H1 (cell line): ENCODE results near the gene GCLC. TPM values are rescaled to one million over a fixed set of nuclear protein-coding genes. Genes with fewer than 3 reads are reported as not detected.

ENCODE experiments used
- CTCF ChIA-PET: fragments of 300-600 bp; sonication (Branson Sonifier 250); formaldehyde crosslinking; loops from one replicate; lab custom pipeline; 2021; ENCODE audit not compliant: partially characterized antibody; lab: Charles Lee
- POLR2A ChIA-PET: fragments of 300-600 bp; sonication (Branson Sonifier 250); formaldehyde crosslinking; loops from one replicate; lab custom pipeline; 2021; ENCODE audit warnings: inconsistent platforms; ENCODE audit not compliant: partially characterized antibody; lab: Charles Lee
- DNase-seq, 2 experiments: peaks; one replicate each; pipeline versions ENCODE4 v3.0.0 to v3.0.0-alpha.2; 2010 to 2022; ENCODE audit warnings: low spot score in 2 of 2, low read depth in 1 of 2, mixed read lengths in 1 of 2
- FAIRE-seq: peaks from 2 replicates; lab custom pipeline; 2011; peaks lifted over from hg19 to GRCh38; lab: Jason Lieb, UNC
- H2AFZ ChIP-seq: 2 replicates; pipeline ENCODE4 v1.8.1; 2012; ENCODE audit warnings: low read length, inconsistent platforms
- H2AK5ac ChIP-seq: 2 replicates; pipeline ENCODE4 v1.6.1; 2013; ENCODE audit warnings: low read depth, low read length
- H2BK120ac ChIP-seq: replicated peaks from 2 replicates; pipeline ENCODE3; 2013; ENCODE audit warnings: low read depth, low read length, inconsistent platforms
- H2BK12ac ChIP-seq: 2 replicates; pipeline ENCODE4 v1.6.1; 2013; ENCODE audit warnings: low read depth, low read length
- H2BK15ac ChIP-seq: 2 replicates; pipeline ENCODE4 v1.6.1; 2013; ENCODE audit warnings: low read length
- H2BK20ac ChIP-seq: 2 replicates; pipeline ENCODE4 v1.6.1; 2013; ENCODE audit warnings: low read length
- H2BK5ac ChIP-seq: 2 replicates; pipeline ENCODE4 v1.6.1; 2013; ENCODE audit warnings: low read depth, low read length
- H3K14ac ChIP-seq: 2 replicates; pipeline ENCODE4 v1.6.1; 2013; ENCODE audit warnings: inconsistent platforms; ENCODE audit not compliant: insufficient read length
- H3K18ac ChIP-seq: 2 replicates; pipeline ENCODE4 v1.6.1; 2013; ENCODE audit warnings: low read length; ENCODE audit errors: extremely low read depth
- H3K23ac ChIP-seq: 2 replicates; pipeline ENCODE4 v1.6.1; 2013; ENCODE audit warnings: inconsistent platforms; ENCODE audit not compliant: insufficient read length
- H3K23me2 ChIP-seq: 2 replicates; pipeline ENCODE4 v1.6.1; 2013; ENCODE audit warnings: low read depth, low read length
- H3K27ac ChIP-seq: 2 replicates; pipeline ENCODE4 v1.6.1; 2011; ENCODE audit warnings: low read depth, low read length, inconsistent platforms
- H3K27me3 ChIP-seq, 4 experiments: replicated peaks in 1 of 4; 1 replicate in 1 of 4; 2 replicates in 3 of 4; pipeline versions ENCODE4 v1.6.1 to v1.8.1; 2011 to 2013; ENCODE audit warnings: low read length in 3 of 4, mild to moderate bottlenecking in 3 of 4, inconsistent platforms in 2 of 4, mixed read lengths in 2 of 4, moderate library complexity in 1 of 4; ENCODE audit not compliant: control insufficient read depth in 3 of 4, insufficient read depth in 3 of 4; ENCODE audit errors: extremely low read depth in 1 of 4
- H3K36me3 ChIP-seq, 4 experiments: 2 replicates each; pipeline versions ENCODE4 v1.6.1 to v1.8.1; 2011 to 2013; ENCODE audit warnings: mild to moderate bottlenecking in 4 of 4, low read length in 3 of 4, moderate library complexity in 2 of 4, control low read depth in 1 of 4, inconsistent platforms in 1 of 4; ENCODE audit not compliant: insufficient read depth in 4 of 4, control insufficient read depth in 2 of 4
- H3K4ac ChIP-seq: replicated peaks from 2 replicates; pipeline ENCODE3; 2013; ENCODE audit warnings: low read length, low read depth, mixed read lengths, inconsistent platforms; ENCODE audit not compliant: insufficient read length
- H3K4me1 ChIP-seq, 4 experiments: replicated peaks in 1 of 4; 1 replicate in 1 of 4; 2 replicates in 3 of 4; pipeline versions ENCODE4 v1.6.1 to v1.8.1; 2011 to 2013; ENCODE audit warnings: low read length in 3 of 4, inconsistent platforms in 2 of 4, mixed read lengths in 1 of 4; ENCODE audit not compliant: insufficient read depth in 4 of 4, control insufficient read depth in 3 of 4
- H3K4me2 ChIP-seq, 2 experiments: 2 replicates each; pipeline versions ENCODE4 v1.6.1 to v1.8.1; 2011 to 2013; ENCODE audit warnings: low read depth in 2 of 2, low read length in 2 of 2, control low read depth in 1 of 2, inconsistent platforms in 1 of 2, mild to moderate bottlenecking in 1 of 2; ENCODE audit not compliant: insufficient read depth in 1 of 2
- H3K4me3 ChIP-seq, 4 experiments: fragments of 200-600, 300-600 bp in 1 of 4; sonication (generic), shearing (Covaris generic), sonication (Bioruptor Twin) in 1 of 4; 2 replicates each; pipeline versions ENCODE4 v1.5.1 to v1.8.1; 2011 to 2016; ENCODE audit warnings: low read length in 4 of 4, low read depth in 3 of 4, control low read depth in 2 of 4, inconsistent platforms in 2 of 4, mild to moderate bottlenecking in 2 of 4, mixed read lengths in 1 of 4, moderate library complexity in 1 of 4; ENCODE audit not compliant: insufficient read depth in 2 of 4; ENCODE audit errors: extremely low read depth in 1 of 4
- H3K56ac ChIP-seq: replicated peaks from 2 replicates; pipeline ENCODE3; 2013; ENCODE audit warnings: low read depth, mild to moderate bottlenecking, mixed read lengths, low read length, inconsistent platforms; ENCODE audit not compliant: insufficient read length
- H3K79me1 ChIP-seq: 2 replicates; pipeline ENCODE4 v1.6.1; 2013; ENCODE audit warnings: low read depth, low read length, control low read depth
- H3K79me2 ChIP-seq, 2 experiments: 2 replicates each; pipeline versions ENCODE4 v1.6.1 to v1.8.1; 2012 to 2013; ENCODE audit warnings: low read length in 2 of 2, mild to moderate bottlenecking in 2 of 2, inconsistent platforms in 1 of 2; ENCODE audit not compliant: insufficient read depth in 2 of 2, control insufficient read depth in 1 of 2
- H3K9ac ChIP-seq, 4 experiments: replicated peaks in 1 of 4; 1 replicate in 1 of 4; 2 replicates in 3 of 4; pipeline versions ENCODE4 v1.6.1 to v1.8.1; 2011 to 2013; ENCODE audit warnings: low read depth in 3 of 4, low read length in 3 of 4, control low read depth in 2 of 4, mild to moderate bottlenecking in 2 of 4, moderate library complexity in 2 of 4, inconsistent platforms in 1 of 4; ENCODE audit errors: extremely low read depth in 1 of 4
- H3K9me3 ChIP-seq, 2 experiments: 2 replicates each; pipeline versions ENCODE4 v1.6.1 to v1.8.1; 2012 to 2013; ENCODE audit warnings: mild to moderate bottlenecking in 2 of 2, moderate library complexity in 2 of 2, control low read depth in 1 of 2, inconsistent platforms in 1 of 2, low read depth in 1 of 2, low read length in 1 of 2, mixed read lengths in 1 of 2; ENCODE audit not compliant: insufficient read depth in 2 of 2
- H4K20me1 ChIP-seq, 2 experiments: replicated peaks in 1 of 2; 2 replicates each; pipeline versions ENCODE3 to v1.8.1; 2011 to 2013; ENCODE audit warnings: inconsistent platforms in 2 of 2, low read length in 2 of 2, mild to moderate bottlenecking in 1 of 2; ENCODE audit not compliant: insufficient read depth in 2 of 2, control insufficient read depth in 1 of 2
- H4K5ac ChIP-seq: 2 replicates; pipeline ENCODE4 v1.6.1; 2013; ENCODE audit warnings: low read length, low read depth, mixed read lengths, inconsistent platforms; ENCODE audit not compliant: insufficient read length
- H4K8ac ChIP-seq: 2 replicates; pipeline ENCODE4 v1.8.0; 2013; ENCODE audit warnings: mild to moderate bottlenecking, moderate library complexity, low read length, inconsistent platforms; ENCODE audit not compliant: insufficient read depth; ENCODE audit errors: extremely low read depth
- H4K91ac ChIP-seq: replicated peaks from 2 replicates; pipeline ENCODE3; 2013; ENCODE audit warnings: low read length, mixed read lengths, inconsistent platforms; ENCODE audit not compliant: insufficient read length
- BCL11A ChIP-seq, 2 experiments: IDR thresholded peaks; one replicate each; pipeline ENCODE4 v1.6.1; 2011; ENCODE audit warnings: low read depth in 2 of 2, low read length in 2 of 2, mild to moderate bottlenecking in 2 of 2
- EZH2 ChIP-seq: fragments of 200-600 bp; sonication (generic); IDR thresholded peaks from 2 replicates; pipeline ENCODE4 v1.7.1; 2012; ENCODE audit warnings: low read depth, mild to moderate bottlenecking, moderate library complexity, low read length, inconsistent platforms; ENCODE audit not compliant: severe bottlenecking
- NANOG ChIP-seq: IDR thresholded peaks from 2 replicates; pipeline ENCODE4 v1.6.1; 2011; ENCODE audit warnings: low read length, low read depth, mild to moderate bottlenecking, inconsistent platforms; ENCODE audit not compliant: insufficient read depth, poor library complexity, severe bottlenecking
- POLR2A ChIP-seq, 2 experiments: IDR thresholded peaks; 1 replicate in 1 of 2; 2 replicates in 1 of 2; pipeline ENCODE4 v1.6.1; 2011; ENCODE audit warnings: low read depth in 2 of 2, low read length in 2 of 2, mild to moderate bottlenecking in 2 of 2; ENCODE audit errors: control extremely low read depth in 1 of 2
- SP2 ChIP-seq: IDR thresholded peaks from 2 replicates; pipeline ENCODE4 v1.6.1; 2012; ENCODE audit warnings: mild to moderate bottlenecking, low read length, inconsistent platforms
- SRF ChIP-seq: IDR thresholded peaks from 2 replicates; pipeline ENCODE4 v1.6.1; 2011; ENCODE audit warnings: mild to moderate bottlenecking, low read depth, low read length, moderate library complexity
- TAF1 ChIP-seq: IDR thresholded peaks from 2 replicates; pipeline ENCODE4 v1.6.1; 2011; ENCODE audit warnings: mild to moderate bottlenecking, low read depth, low read length
- WGBS, 2 experiments: shearing (Covaris generic) in 1 of 2; methylation state at CpG; one replicate each; pipeline versions ENCODE4 v1.1.6 to v1.1.7; 2013 to 2015; ENCODE audit warnings: low lambda C conversion rate in 2 of 2, mixed read lengths in 2 of 2, inconsistent platforms in 1 of 2, low coverage in 1 of 2, missing lambda C conversion rate in 1 of 2; ENCODE audit not compliant: insufficient replicate concordance in 2 of 2, insufficient coverage in 1 of 2, insufficient read length in 1 of 2; ENCODE audit errors: extremely low coverage in 1 of 2, missing lambda C conversion rate in 1 of 2; 5-methylcytosine and 5-hydroxymethylcytosine counted together
- polyA plus RNA-seq, 7 experiments: library from polyadenylated mRNA; depleted of rRNA in 3 of 7; stranded (reverse) in 5 of 7; unstranded in 2 of 7; fragments of >200 nt in 5 of 7; fragments of 200-250 nt in 2 of 7; gene quantifications; 1 replicate in 5 of 7; 2 replicates in 1 of 7; 4 replicates in 1 of 7; pipeline versions ENCODE4 v1.2.1 to v1.2.3, GENCODE V29; 2011 to 2013; ENCODE audit warnings: missing spikeins in 2 of 7, mixed read lengths in 2 of 7
- total RNA-seq: library from RNA; stranded (reverse); fragmentation: NEBNext Ultra II Directional; extraction: Animal tissue kit (Norgen Biotek cat#: 25700); gene quantifications from 2 replicates; pipeline ENCODE4 v1.2.1, GENCODE V29; 2021
- TF ChIP-seq, protein P1 (sequence below): IDR thresholded peaks from 2 replicates; pipeline ENCODE4 v1.6.1; 2012; ENCODE audit warnings: low read length, inconsistent platforms
- TF ChIP-seq, protein P2 (sequence below), 3 experiments: IDR thresholded peaks; 1 replicate in 2 of 3; 2 replicates in 1 of 3; pipeline versions ENCODE4 v1.5.1 to v1.6.1; 2011; ENCODE audit warnings: low read length in 3 of 3, mild to moderate bottlenecking in 3 of 3, inconsistent platforms in 2 of 3, low read depth in 1 of 3, moderate library complexity in 1 of 3; ENCODE audit not compliant: insufficient read depth in 1 of 3; ENCODE audit errors: control extremely low read depth in 1 of 3
- TF ChIP-seq, protein P3 (sequence below): IDR thresholded peaks from 2 replicates; pipeline ENCODE4 v1.6.1; 2012; ENCODE audit warnings: inconsistent platforms

The GCLC gene
- total and polyA plus RNA-seq, 2 of the 8 experiments (the other 6 are each of a cell fraction or from before 2014, with no cell fraction given): 15.8 to 54.0 TPM

DNA sequence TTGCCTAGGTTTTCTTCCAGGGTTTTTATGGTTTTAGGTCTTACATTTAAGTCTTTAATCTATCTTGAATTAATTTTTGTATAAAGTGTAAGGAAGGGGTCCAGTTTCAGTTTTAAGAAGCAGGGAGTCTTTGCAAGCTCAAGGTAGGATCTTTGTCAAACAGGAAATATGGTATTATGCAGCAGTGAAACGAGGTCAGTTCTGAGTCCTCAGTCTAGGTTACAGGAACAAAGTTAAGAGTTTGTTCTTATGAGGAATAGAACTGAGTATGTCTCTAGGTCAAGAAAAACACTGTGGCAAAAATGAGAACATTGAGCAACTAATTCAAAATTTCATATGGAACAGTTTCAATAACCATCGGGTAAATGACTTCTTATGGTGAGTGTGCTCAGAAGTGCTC, 63.6 kb downstream of the GCLC start:
- no peak overlapping the region for H2BK120ac ChIP-seq
- H3K23me2 ChIP-seq: no peaks in the 10 kb centered on the region
- no peak overlapping the region for H2BK5ac ChIP-seq
- no peak overlapping the region for H4K91ac ChIP-seq
- H3K27ac ChIP-seq: no peak overlapping the region
- H3K4me1 ChIP-seq: no peaks in the 10 kb centered on the region
- no peak overlapping the region for H2BK15ac ChIP-seq
- 77% methylated on average over 2 of the region's 2 CpGs; no CpG with 5 or more reads in 1 of the 2 experiments for WGBS, 2 experiments
- H2AK5ac ChIP-seq: no peak overlapping the region
- no peak overlapping the region for H3K4ac ChIP-seq
- CTCF ChIA-PET: interaction anchor here (3.0 kb wide), 1 partner anchor 12 kb away, joined by 16 read pairs; no protein-coding TSS in a partner anchor
- no peak overlapping the region for H3K4me2 ChIP-seq
- no peak overlapping the region for H4K8ac ChIP-seq
- H4K20me1 ChIP-seq: no peaks in the 10 kb centered on the region
- H2BK12ac ChIP-seq: no peak overlapping the region
- H3K27me3 ChIP-seq: peaks cover 0 to 1% (median 0%) of the 10 kb centered on the region in 4 experiments; a peak in 1 of 7 replicates
- FAIRE-seq (no peak), DNase-seq (no peak)
- no peak overlapping the region for H3K9ac ChIP-seq
- no peak overlapping the region for H4K5ac ChIP-seq
- no peaks in the 10 kb centered on the region for H3K79me1 ChIP-seq
- POLR2A ChIA-PET: no interaction called here
- no peaks in the 10 kb centered on the region for H3K79me2 ChIP-seq
- H3K36me3 ChIP-seq: no peaks in the 10 kb centered on the region
- no peak overlapping the region for H3K4me3 ChIP-seq
- H3K23ac ChIP-seq: no peak overlapping the region
- H3K14ac ChIP-seq: no peak overlapping the region
- no peak overlapping the region for H3K56ac ChIP-seq
- no peak overlapping the region for H2BK20ac ChIP-seq
- H3K9me3 ChIP-seq: no peaks in the 10 kb centered on the region
- H3K18ac ChIP-seq: no peak overlapping the region
- no peak overlapping the region for H2AFZ ChIP-seq
- TF ChIP-seq, protein P1, sequence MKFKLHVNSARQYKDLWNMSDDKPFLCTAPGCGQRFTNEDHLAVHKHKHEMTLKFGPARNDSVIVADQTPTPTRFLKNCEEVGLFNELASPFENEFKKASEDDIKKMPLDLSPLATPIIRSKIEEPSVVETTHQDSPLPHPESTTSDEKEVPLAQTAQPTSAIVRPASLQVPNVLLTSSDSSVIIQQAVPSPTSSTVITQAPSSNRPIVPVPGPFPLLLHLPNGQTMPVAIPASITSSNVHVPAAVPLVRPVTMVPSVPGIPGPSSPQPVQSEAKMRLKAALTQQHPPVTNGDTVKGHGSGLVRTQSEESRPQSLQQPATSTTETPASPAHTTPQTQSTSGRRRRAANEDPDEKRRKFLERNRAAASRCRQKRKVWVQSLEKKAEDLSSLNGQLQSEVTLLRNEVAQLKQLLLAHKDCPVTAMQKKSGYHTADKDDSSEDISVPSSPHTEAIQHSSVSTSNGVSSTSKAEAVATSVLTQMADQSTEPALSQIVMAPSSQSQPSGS: no peak
- TF ChIP-seq EZH2 (no peak), TAF1 (no peak), SP2 (no peak), POLR2A (IDR thresholded peaks at IDR 0.05; ENCODE audit: control extremely low read depth in 1 of 2, low read depth in 2 of 2, low read length in 2 of 2) (no peak), SRF (no peak), NANOG (no peak), BCL11A (IDR thresholded peaks at IDR 0.05; ENCODE audit: low read depth in 2 of 2, low read length in 2 of 2) (no peak)
- TF ChIP-seq, protein P2, sequence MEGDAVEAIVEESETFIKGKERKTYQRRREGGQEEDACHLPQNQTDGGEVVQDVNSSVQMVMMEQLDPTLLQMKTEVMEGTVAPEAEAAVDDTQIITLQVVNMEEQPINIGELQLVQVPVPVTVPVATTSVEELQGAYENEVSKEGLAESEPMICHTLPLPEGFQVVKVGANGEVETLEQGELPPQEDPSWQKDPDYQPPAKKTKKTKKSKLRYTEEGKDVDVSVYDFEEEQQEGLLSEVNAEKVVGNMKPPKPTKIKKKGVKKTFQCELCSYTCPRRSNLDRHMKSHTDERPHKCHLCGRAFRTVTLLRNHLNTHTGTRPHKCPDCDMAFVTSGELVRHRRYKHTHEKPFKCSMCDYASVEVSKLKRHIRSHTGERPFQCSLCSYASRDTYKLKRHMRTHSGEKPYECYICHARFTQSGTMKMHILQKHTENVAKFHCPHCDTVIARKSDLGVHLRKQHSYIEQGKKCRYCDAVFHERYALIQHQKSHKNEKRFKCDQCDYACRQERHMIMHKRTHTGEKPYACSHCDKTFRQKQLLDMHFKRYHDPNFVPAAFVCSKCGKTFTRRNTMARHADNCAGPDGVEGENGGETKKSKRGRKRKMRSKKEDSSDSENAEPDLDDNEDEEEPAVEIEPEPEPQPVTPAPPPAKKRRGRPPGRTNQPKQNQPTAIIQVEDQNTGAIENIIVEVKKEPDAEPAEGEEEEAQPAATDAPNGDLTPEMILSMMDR (IDR thresholded peaks at IDR 0.05; ENCODE audit: control extremely low read depth in 1 of 3, insufficient read depth in 1 of 3, low read depth in 1 of 3, low read length in 3 of 3): no peak
- TF ChIP-seq, protein P3, sequence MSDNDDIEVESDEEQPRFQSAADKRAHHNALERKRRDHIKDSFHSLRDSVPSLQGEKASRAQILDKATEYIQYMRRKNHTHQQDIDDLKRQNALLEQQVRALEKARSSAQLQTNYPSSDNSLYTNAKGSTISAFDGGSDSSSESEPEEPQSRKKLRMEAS: no peak
